ENCODE measurements around the gene KLHL42. TPM values are rescaled to one million over a fixed set of nuclear protein-coding genes. Genes with fewer than 3 reads are reported as not detected.
"Not testable (repeated sequence)": the region's sequence is repeated elsewhere in the genome, so short reads cannot be mapped to it uniquely, and the experiment has no call there.

Gene KLHL42
- total RNA-seq, 2 donors from 2014 or later, result 19.1 to 79.9 TPM

- H3K27me3 ChIP-seq (replicated peaks; ENCODE audit: insufficient read depth), result no peaks in the 10 kb centered on the region
- no peak for TF ChIP-seq POLR2A (IDR thresholded peaks at IDR 0.05)
- no peak for TF ChIP-seq POLR2AphosphoS5 (IDR thresholded peaks at IDR 0.05)
- no peak for TF ChIP-seq CTCF (IDR thresholded peaks at IDR 0.05)
- H3K27ac ChIP-seq, result no peak overlapping the region
- no peak for DNase-seq (ENCODE audit: low spot score)
- intact Hi-C loops (cut with DNase I), result no loop called here
- WGBS, result 100% methylated on average over 2 of the region's 2 CpGs
- H3K9me3 ChIP-seq, result no peaks in the 10 kb centered on the region
- no peaks in the 10 kb centered on the region for H3K4me1 ChIP-seq (replicated peaks)
- H3K36me3 ChIP-seq, result no peaks in the 10 kb centered on the region
- H3K4me3 ChIP-seq, result no peak overlapping the region
These were observed 65.2 kb downstream of the KLHL42 start for GRCh38 chr12:27845187-27845586.

DNA sequence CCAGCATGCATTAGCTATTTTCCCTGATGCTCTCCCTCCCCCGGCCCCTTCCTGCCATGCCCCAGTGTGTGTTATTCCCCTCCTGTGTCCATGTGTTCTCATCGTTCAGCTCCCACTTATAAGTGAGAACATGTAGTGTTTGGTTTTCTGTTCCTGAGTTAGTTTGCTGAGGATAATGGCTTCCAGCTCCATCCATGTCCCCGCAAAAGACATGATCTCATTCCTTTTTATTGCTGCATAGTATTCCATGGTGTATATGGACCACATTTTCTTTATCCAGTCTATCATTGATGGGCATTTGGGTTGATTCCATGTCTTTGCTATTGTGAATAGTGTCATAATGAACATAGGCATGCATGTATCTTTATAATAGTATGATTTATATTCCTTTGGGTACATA is 65.7 kb downstream of the KLHL42 start:
- H3K9me3 ChIP-seq; DNase-seq (ENCODE audit: low spot score); H3K27ac ChIP-seq; H3K4me3 ChIP-seq; H3K4me1 ChIP-seq (replicated peaks); H3K27me3 ChIP-seq (replicated peaks; ENCODE audit: insufficient read depth); intact Hi-C loops (cut with DNase I); H3K36me3 ChIP-seq: not testable (repeated sequence)
- 96% methylated on average over 3 of the region's 3 CpGs for WGBS

DNA sequence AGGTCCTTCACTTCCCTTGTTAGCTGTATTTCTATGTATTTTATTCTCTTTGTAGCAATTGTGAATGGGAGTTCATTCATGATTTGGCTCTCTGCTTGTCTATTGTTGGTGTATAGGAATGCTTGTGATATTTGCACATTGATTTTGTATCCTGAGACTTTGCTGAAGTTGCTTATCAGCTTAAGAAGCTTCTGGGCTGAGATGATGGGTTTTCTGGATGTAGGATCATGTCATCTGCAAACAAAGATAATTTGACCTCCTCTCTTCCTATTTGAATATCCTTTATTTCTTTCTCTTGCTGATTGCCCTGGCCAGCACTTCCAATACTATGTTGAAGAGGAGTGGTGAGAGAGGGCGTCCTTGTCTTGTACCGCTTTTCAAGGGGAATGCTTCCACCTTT is 67.3 kb downstream of the KLHL42 start:
- H3K36me3 ChIP-seq; H3K27ac ChIP-seq; H3K27me3 ChIP-seq (replicated peaks; ENCODE audit: insufficient read depth); H3K9me3 ChIP-seq; H3K4me1 ChIP-seq (replicated peaks); DNase-seq (ENCODE audit: low spot score); H3K4me3 ChIP-seq; intact Hi-C loops (cut with DNase I): not testable (repeated sequence)
- WGBS, result 95% methylated on average over 2 of the region's 2 CpGs

DNA sequence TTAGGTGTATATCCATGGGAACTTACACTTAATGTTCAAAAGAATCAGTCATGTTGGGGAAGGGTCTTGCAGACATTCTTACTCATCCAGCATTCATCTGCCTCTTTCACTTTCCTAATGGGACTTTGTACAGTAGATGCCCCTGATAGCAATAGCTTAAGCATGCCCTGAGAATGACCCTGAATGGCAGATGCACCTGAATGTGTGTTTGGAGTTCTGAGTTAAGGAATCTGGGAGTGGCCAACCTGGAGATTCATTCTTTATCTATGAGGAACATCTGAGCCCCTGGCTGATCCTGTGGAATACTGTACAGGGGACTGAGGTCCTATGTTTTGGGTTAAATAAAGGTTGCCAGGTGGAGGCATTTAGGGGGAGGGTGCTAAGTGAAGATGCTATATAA is 71.3 kb downstream of the KLHL42 start:
- H3K27ac ChIP-seq, result no peak overlapping the region
- H3K4me3 ChIP-seq, result no peak overlapping the region
- H3K27me3 ChIP-seq (replicated peaks; ENCODE audit: insufficient read depth), result no peaks in the 10 kb centered on the region
- intact Hi-C loops (cut with DNase I), result no loop called here
- TF ChIP-seq CTCF (IDR thresholded peaks at IDR 0.05) (no peak), POLR2AphosphoS5 (IDR thresholded peaks at IDR 0.05) (no peak), POLR2A (IDR thresholded peaks at IDR 0.05) (no peak)
- no peaks in the 10 kb centered on the region for H3K36me3 ChIP-seq
- no peaks in the 10 kb centered on the region for H3K9me3 ChIP-seq
- DNase-seq (ENCODE audit: low spot score), result no peak
- no peaks in the 10 kb centered on the region for H3K4me1 ChIP-seq (replicated peaks)

- DNase-seq (ENCODE audit: low spot score), result no peak
- Histone ChIP-seq H3K27me3 (replicated peaks; ENCODE audit: insufficient read depth) (no peaks in the 10 kb centered on the region), H3K27ac (no peak overlapping the region), H3K9me3 (no peaks in the 10 kb centered on the region), H3K4me3 (no peak overlapping the region), H3K36me3 (no peaks in the 10 kb centered on the region), H3K4me1 (replicated peaks) (no peaks in the 10 kb centered on the region)
- TF ChIP-seq POLR2AphosphoS5 (IDR thresholded peaks at IDR 0.05) (no peak), POLR2A (IDR thresholded peaks at IDR 0.05) (no peak), CTCF (IDR thresholded peaks at IDR 0.05) (no peak)
- intact Hi-C loops (cut with DNase I), result no loop called here
These were observed 72.1 kb downstream of the KLHL42 start for GRCh38 chr12:27852117-27852516.

Small RNA genes lying within 50 kb of the gene (small RNA-seq; reads per million reads assigned to genes)
- gene RF00019 (0 reads per million in 2 donors), gene RF02271 (0 reads per million in 2 donors)

Other genes with a start within 250 kb of the KLHL42 start
- 1 to 10 TPM in 1 of 2 donors, under 1 TPM in 1; 0.18 to 2.4 TPM for gene REP15, start 83.8 kb upstream of the KLHL42 start, total RNA-seq
- gene MRPS35, start 69.4 kb upstream of the KLHL42 start, total RNA-seq, result 10 to 100 TPM; 56.1 to 69.6 TPM
- not detected for gene MANSC4, start within 50 bp of the KLHL42 start, total RNA-seq
- under 1 TPM; 0.51 to 0.64 TPM for gene PTHLH, start 192.5 kb downstream of the KLHL42 start, total RNA-seq